Measurements from ENCODE around the gene UBE2J1.
"Not testable (repeated sequence)": the region's sequence is repeated elsewhere in the genome, so short reads cannot be mapped to it uniquely, and the experiment has no call there.

Gene UBE2J1

GRCh38 chr6:89295981-89296380 is 56.5 kb downstream of the UBE2J1 start:
- CTCF ChIA-PET = no interaction called here
- TF ChIP-seq L3MBTL2 (conservative IDR thresholded peaks at IDR 0.05) = no peak
- no peak for TF ChIP-seq FOXK2 (IDR thresholded peaks at IDR 0.05)
- TF ChIP-seq TARDBP (IDR thresholded peaks at IDR 0.05) = no peak
- TF ChIP-seq CTBP1 (IDR thresholded peaks at IDR 0.05; ENCODE audit: borderline replicate concordance) = no peak
- POLR2A ChIA-PET = no interaction called here
- no peak for DNase-seq (ENCODE audit: extremely low spot score)

DNA sequence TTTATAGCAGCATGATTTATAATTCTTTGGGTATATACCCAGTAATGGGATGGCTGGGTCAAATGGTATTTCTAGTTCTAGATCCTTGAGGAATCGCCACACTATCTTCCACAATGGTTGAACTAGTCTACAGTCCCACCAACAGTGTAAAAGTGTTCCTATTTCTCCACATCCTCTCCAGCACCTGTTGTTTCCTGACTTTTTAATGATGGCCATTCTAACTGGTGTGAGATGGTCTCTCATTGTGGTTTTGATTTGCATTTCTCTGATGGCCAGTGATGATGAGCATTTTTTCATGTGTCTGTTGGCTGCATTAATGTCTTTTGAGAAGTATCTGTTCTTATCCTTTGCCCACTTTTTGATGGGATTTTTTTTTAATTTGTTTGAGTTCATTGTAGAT is 57.4 kb downstream of the UBE2J1 start:
- POLR2A ChIA-PET; CTCF ChIA-PET; DNase-seq (ENCODE audit: extremely low spot score): not testable (repeated sequence)

DNA sequence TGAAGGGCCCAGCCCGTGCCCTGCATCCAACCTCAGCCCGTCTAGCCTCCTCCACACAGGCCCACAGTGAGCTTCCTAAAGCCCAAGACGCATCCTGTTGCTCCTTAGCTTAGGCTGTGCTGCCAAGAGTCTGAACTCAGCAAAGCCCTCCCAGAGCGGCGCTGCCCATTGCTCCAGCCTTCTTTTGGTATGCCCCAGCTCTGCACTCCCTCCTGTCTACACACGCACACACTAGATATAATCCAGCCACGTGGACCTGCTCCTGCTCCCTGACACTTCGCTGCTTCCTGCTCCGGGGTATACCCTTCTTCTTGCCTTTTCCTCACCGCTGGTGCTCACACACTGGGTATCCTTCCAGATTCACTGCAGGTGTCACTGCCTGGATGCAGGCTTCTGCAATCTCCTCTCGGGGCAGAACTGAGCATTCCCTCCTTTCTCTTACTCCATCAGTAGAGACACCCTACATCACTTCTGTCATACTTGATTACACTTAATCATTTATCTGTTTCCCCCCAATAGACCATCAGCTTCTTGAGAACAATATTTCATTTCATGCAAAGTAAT is 61.2 kb downstream of the UBE2J1 start:
- DNase-seq (ENCODE audit: extremely low spot score) = no peak
- CTCF ChIA-PET = interaction anchor here (0.7 kb wide), 1 partner anchor 19 kb away, joined by 3 read pairs; no protein-coding TSS in a partner anchor

DNA sequence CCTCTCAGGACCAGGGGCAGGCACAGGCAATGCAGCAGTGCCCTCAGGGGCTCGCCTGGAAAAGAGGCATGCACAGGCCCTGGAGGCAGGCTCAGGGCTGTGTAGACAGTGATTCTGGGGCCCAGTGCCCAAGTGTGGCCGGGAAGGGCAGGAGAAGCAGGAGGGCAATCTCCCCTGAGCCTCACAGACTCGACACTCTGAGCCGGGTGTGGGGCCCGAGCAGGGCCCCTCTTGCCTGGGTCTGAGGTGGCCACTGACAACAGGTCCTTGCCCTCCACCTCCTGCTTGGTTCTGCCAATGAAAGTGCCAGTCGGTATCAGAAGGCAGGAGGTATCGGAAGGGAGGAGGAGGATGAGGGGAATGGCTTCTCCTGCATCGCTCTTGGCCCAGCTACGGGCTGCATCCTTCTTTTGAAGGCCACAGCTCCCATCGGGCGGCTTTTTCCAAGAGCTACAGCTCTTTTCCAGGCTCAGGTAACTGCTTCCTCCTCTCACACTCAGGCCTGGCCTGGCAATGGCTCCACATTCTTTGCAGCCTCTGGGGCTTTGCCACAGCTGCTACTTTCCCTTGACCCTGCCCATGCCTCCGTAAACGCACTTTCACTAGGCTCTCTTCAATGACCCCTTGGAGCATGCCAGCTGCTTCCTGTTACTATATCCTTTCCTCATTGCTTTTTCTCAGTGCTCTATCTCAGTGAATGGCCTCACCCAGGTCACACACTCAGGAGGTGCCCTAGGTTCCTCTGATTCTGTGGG is 61.9 kb downstream of the UBE2J1 start:
- no peak for DNase-seq (ENCODE audit: extremely low spot score)
- POLR2A ChIA-PET = no interaction called here
- CTCF ChIA-PET = no interaction called here
- TF ChIP-seq FOXK2 (IDR thresholded peaks at IDR 0.05) (no peak), ELF4 (IDR thresholded peaks at IDR 0.05) (no peak), LEF1 (IDR thresholded peaks at IDR 0.05; ENCODE audit: borderline replicate concordance) (no peak)

More for the DNA sequence above, 61.2 kb downstream of the UBE2J1 start:
- POLR2A ChIA-PET = no interaction called here
- TF ChIP-seq FOXM1 (IDR thresholded peaks at IDR 0.05; ENCODE audit: borderline replicate concordance) (no peak), NFRKB (IDR thresholded peaks at IDR 0.05) (no peak)

GRCh38 chr6:89289710-89290109 is 62.8 kb downstream of the UBE2J1 start:
- POLR2A ChIA-PET = no interaction called here
- CTCF ChIA-PET = interaction anchor here (0.5 kb wide), 1 partner anchor 151 kb away, joined by 3 read pairs; no protein-coding TSS in a partner anchor
- no peak for DNase-seq (ENCODE audit: extremely low spot score)
- TF ChIP-seq PKNOX1 (IDR thresholded peaks at IDR 0.05) (no peak), FOXM1 (IDR thresholded peaks at IDR 0.05; ENCODE audit: borderline replicate concordance) (no peak), CTBP1 (IDR thresholded peaks at IDR 0.05; ENCODE audit: borderline replicate concordance) (no peak), LEF1 (IDR thresholded peaks at IDR 0.05; ENCODE audit: borderline replicate concordance) (no peak), ELF4 (IDR thresholded peaks at IDR 0.05) (no peak), BHLHE40 (IDR thresholded peaks at IDR 0.05; ENCODE audit: borderline replicate concordance) (no peak), FOXA1 (IDR thresholded peaks at IDR 0.05) (no peak), ZNF384 (IDR thresholded peaks at IDR 0.05) (no peak), NFRKB (IDR thresholded peaks at IDR 0.05) (no peak), HDGF (IDR thresholded peaks at IDR 0.05; ENCODE audit: borderline replicate concordance) (no peak)

DNA sequence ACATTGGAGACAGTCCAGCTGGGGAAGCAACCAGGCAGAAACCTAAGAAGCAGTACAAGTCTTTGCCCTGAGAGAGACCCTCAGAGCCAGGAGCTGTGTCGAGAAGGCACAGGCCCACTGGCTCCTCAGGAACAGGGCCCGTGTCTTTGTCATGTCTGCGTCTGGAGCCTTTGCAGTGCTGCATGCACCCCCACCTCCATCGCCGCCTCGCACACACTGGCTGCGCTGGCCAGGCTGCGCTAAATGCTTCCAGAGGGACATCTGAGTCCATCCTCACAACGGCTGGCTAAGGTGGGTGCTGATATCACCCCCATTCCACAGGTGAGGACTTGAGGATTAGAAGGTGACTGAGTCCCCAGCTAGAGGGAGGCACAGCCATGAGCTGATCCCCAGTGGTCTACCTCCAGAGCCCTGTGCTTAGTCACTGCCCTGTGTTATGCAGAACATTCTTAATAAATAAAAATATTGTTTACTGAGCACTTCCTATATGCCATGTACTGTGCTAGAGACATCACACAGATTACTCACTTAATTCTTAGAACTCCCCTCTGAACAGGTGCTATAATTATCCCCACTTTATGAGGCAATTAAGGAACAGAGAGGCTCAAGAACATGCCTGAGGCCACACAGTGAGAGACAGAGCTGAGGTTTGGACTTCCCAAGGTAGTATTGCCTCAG is 65.0 kb downstream of the UBE2J1 start:
- TF ChIP-seq SUZ12 (IDR thresholded peaks at IDR 0.05) (no peak), FOXA1 (IDR thresholded peaks at IDR 0.05) (no peak), HDGF (IDR thresholded peaks at IDR 0.05; ENCODE audit: borderline replicate concordance) (no peak), PKNOX1 (IDR thresholded peaks at IDR 0.05) (no peak), CTBP1 (IDR thresholded peaks at IDR 0.05; ENCODE audit: borderline replicate concordance) (no peak), NFRKB (IDR thresholded peaks at IDR 0.05) (no peak), SP1 (IDR thresholded peaks at IDR 0.05) (no peak), FOXM1 (IDR thresholded peaks at IDR 0.05; ENCODE audit: borderline replicate concordance) (no peak), ARNT (IDR thresholded peaks at IDR 0.05) (no peak), L3MBTL2 (conservative IDR thresholded peaks at IDR 0.05) (no peak), ELF4 (IDR thresholded peaks at IDR 0.05) (no peak), LEF1 (IDR thresholded peaks at IDR 0.05; ENCODE audit: borderline replicate concordance) (no peak), BHLHE40 (IDR thresholded peaks at IDR 0.05; ENCODE audit: borderline replicate concordance) (no peak), ZNF384 (IDR thresholded peaks at IDR 0.05) (no peak), TARDBP (IDR thresholded peaks at IDR 0.05) (no peak), FOXK2 (IDR thresholded peaks at IDR 0.05) (no peak)
- no peak for DNase-seq (ENCODE audit: extremely low spot score)
- CTCF ChIA-PET = interaction anchor here (1.2 kb wide), 1 partner anchor 10 kb away, joined by 3 read pairs; no protein-coding TSS in a partner anchor
- POLR2A ChIA-PET = no interaction called here

GRCh38 chr6:89286516-89286915 is 66.0 kb downstream of the UBE2J1 start:
- ChIA-PET POLR2A (no interaction called here), CTCF (interaction anchor here (1.2 kb wide), 1 partner anchor 11 kb away, joined by 3 read pairs; no protein-coding TSS in a partner anchor)
- TF ChIP-seq L3MBTL2 (conservative IDR thresholded peaks at IDR 0.05) (no peak), FOXK2 (IDR thresholded peaks at IDR 0.05) (no peak)
- no peak for DNase-seq (ENCODE audit: extremely low spot score)

Data from HEK293T (cell line).